Measurements from ENCODE around the gene CDH1. TPM values are rescaled to one million over a fixed set of nuclear protein-coding genes. Genes with fewer than 3 reads are reported as not detected.

The CDH1 gene
- total RNA-seq, 1 experiment from 2014 or later: 65.8 TPM

- intact Hi-C loops (cut with micrococcal nuclease; ENCODE audit: unreplicated experiment): no loop called here
- ChIA-PET CTCF (no interaction called here), POLR2A (no interaction called here)
- Histone ChIP-seq H3K36me3 (ENCODE audit: control insufficient read depth, insufficient read depth, low read length) (no peaks in the 10 kb centered on the region), H3K4me3 (ENCODE audit: low read depth in 2 of 2, low read length in 2 of 2) (no peak overlapping the region), H3K9me3 (ENCODE audit: control insufficient read depth, insufficient read depth, low read depth, low read length) (no peaks in the 10 kb centered on the region), H3K27me3 (ENCODE audit: control insufficient read depth, insufficient read depth, low read length) (no peaks in the 10 kb centered on the region), H3K27ac (ENCODE audit: low read length) (no peak overlapping the region), H3K4me1 (ENCODE audit: control insufficient read depth, insufficient read depth, low read length) (no peaks in the 10 kb centered on the region)
- ATAC-seq (no peak), DNase-seq (ENCODE audit: low read depth, low spot score) (no peak)
- TSS peak; percentile 63 for BruUV-seq (replicated peaks)
- in situ Hi-C loops (cut with HindIII; ENCODE audit: low pct_unique_long_range_greater_than_20kb, low sequenced_read_pairs): no loop called here
- no peak for TF ChIP-seq CTCF (IDR thresholded peaks at IDR 0.05)
- no peak for TF ChIP-seq SIN3A (IDR thresholded peaks at IDR 0.05; ENCODE audit: borderline replicate concordance, insufficient read depth, low read depth, low read length)
- TF ChIP-seq TCF7L2 (IDR thresholded peaks at IDR 0.05; ENCODE audit: low read depth, low read length): no peak
- no peak for TF ChIP-seq POLR2AphosphoS5 (IDR thresholded peaks at IDR 0.05; ENCODE audit: low read depth, low read length)
- no peak for TF ChIP-seq REST (IDR thresholded peaks at IDR 0.05; ENCODE audit: insufficient read depth in 1 of 2, low read depth in 2 of 2, low read length in 1 of 2)
Observed at GRCh38 chr16:68873635-68874471, 136.8 kb downstream of the CDH1 start.

- H3K9me3 ChIP-seq (ENCODE audit: control insufficient read depth, insufficient read depth, low read depth, low read length): no peaks in the 10 kb centered on the region
- POLR2A ChIA-PET: no interaction called here
- CTCF ChIA-PET: interaction anchor here (0.7 kb wide), 1 partner anchor 229 kb away, joined by 5 read pairs; no protein-coding TSS in a partner anchor
- intact Hi-C loops (cut with micrococcal nuclease; ENCODE audit: unreplicated experiment): no loop called here
- TF ChIP-seq CTCF (IDR thresholded peaks at IDR 0.05): no peak
- TF ChIP-seq REST (IDR thresholded peaks at IDR 0.05; ENCODE audit: insufficient read depth in 1 of 2, low read depth in 2 of 2, low read length in 1 of 2): no peak
- no peak for TF ChIP-seq POLR2AphosphoS5 (IDR thresholded peaks at IDR 0.05; ENCODE audit: low read depth, low read length)
- TF ChIP-seq SIN3A (IDR thresholded peaks at IDR 0.05; ENCODE audit: borderline replicate concordance, insufficient read depth, low read depth, low read length): no peak
- no peak for TF ChIP-seq TCF7L2 (IDR thresholded peaks at IDR 0.05; ENCODE audit: low read depth, low read length)
- DNase-seq (ENCODE audit: low read depth, low spot score) (no peak), ATAC-seq (no peak)
- H3K27ac ChIP-seq (ENCODE audit: low read length): no peak overlapping the region
- no peak overlapping the region for H3K4me3 ChIP-seq (ENCODE audit: low read depth in 2 of 2, low read length in 2 of 2)
- in situ Hi-C loops (cut with HindIII; ENCODE audit: low pct_unique_long_range_greater_than_20kb, low sequenced_read_pairs): no loop called here
- no peaks in the 10 kb centered on the region for H3K4me1 ChIP-seq (ENCODE audit: control insufficient read depth, insufficient read depth, low read length)
- no peaks in the 10 kb centered on the region for H3K27me3 ChIP-seq (ENCODE audit: control insufficient read depth, insufficient read depth, low read length)
- BruUV-seq (replicated peaks): no TSS peak
- H3K36me3 ChIP-seq (ENCODE audit: control insufficient read depth, insufficient read depth, low read length): no peaks in the 10 kb centered on the region
Observed at GRCh38 chr16:68875871-68876270, 138.8 kb downstream of the CDH1 start.

Measured in Panc1 (cell line).